Fibroblast of the aortic adventitia (primary cell): Measurements from ENCODE around the gene MSH3. TPM values are rescaled to one million over a fixed set of nuclear protein-coding genes. Genes with fewer than 3 reads are reported as not detected.
"Not testable (repeated sequence)": the region's sequence is repeated elsewhere in the genome, so short reads cannot be mapped to it uniquely, and the experiment has no call there.

Experiments used
- DNase-seq: peaks from one replicate; pipeline ENCODE4 v3.0.0-alpha.2; 2010; ENCODE audit warnings: low read depth
- H3K4me3 ChIP-seq: 2 replicates; pipeline ENCODE4 v1.5.1; 2011; ENCODE audit warnings: low read depth, mild to moderate bottlenecking, control low read depth, low read length, moderate library complexity
- CTCF ChIP-seq: IDR thresholded peaks from 2 replicates; pipeline ENCODE4 v1.5.1; 2011; ENCODE audit warnings: mild to moderate bottlenecking, low read length, control low read depth, inconsistent platforms; ENCODE audit not compliant: insufficient read depth
- total RNA-seq: library from RNA; depleted of rRNA; stranded (reverse); fragments of >200 nt; gene quantifications from 2 replicates; pipeline ENCODE4 v1.2.3, GENCODE V29; 2012; ENCODE audit warnings: low replicate concordance

The MSH3 gene
- total RNA-seq, 1 donor, result 25.0 TPM

GRCh38 chr5:80881726-80882125, 227.3 kb downstream of the MSH3 start:
- no peak for TF ChIP-seq CTCF
- DNase-seq, result no peak

GRCh38 chr5:80883390-80883789, 228.9 kb downstream of the MSH3 start:
- DNase-seq, H3K4me3 ChIP-seq: not testable (repeated sequence)

More at GRCh38 chr5:80881726-80882125, 227.3 kb downstream of the MSH3 start:
- H3K4me3 ChIP-seq, result no peak overlapping the region

GRCh38 chr5:80884086-80884813, 229.8 kb downstream of the MSH3 start:
- no peak overlapping the region for H3K4me3 ChIP-seq
- TF ChIP-seq CTCF, result no peak
- DNase-seq, result no peak

- no peak for TF ChIP-seq CTCF
- no peak overlapping the region for H3K4me3 ChIP-seq
- DNase-seq, result no peak
These were observed 230.5 kb downstream of the MSH3 start for GRCh38 chr5:80884929-80885328.

GRCh38 chr5:80885396-80886000, 231.0 kb downstream of the MSH3 start:
- no peak overlapping the region for H3K4me3 ChIP-seq
- peak; percentile 24 for DNase-seq
- TF ChIP-seq CTCF, result no peak

- no peak for DNase-seq
- no peak overlapping the region for H3K4me3 ChIP-seq
- TF ChIP-seq CTCF, result no peak
These were observed 239.6 kb downstream of the MSH3 start for GRCh38 chr5:80894083-80894482.

- no peak for TF ChIP-seq CTCF
- no peak overlapping the region for H3K4me3 ChIP-seq
- DNase-seq, result no peak
These were observed 241.1 kb downstream of the MSH3 start for GRCh38 chr5:80895523-80895922.

GRCh38 chr5:80902624-80903023, 248.2 kb downstream of the MSH3 start:
- not testable (repeated sequence) for H3K4me3 ChIP-seq, DNase-seq
